Hypothalamus (tissue), 51 donors: ENCODE measurements around the gene TBXA2R.

Experiments used
- DNase-seq, 51 donors: peaks; one replicate each; lab custom pipeline; 2025; lab: John Stamatoyannopoulos, UW

The TBXA2R gene

GRCh38 chr19:3608079-3608641, 1.5 kb upstream of the TBXA2R start:
- no peak for DNase-seq

- DNase-seq, result peak in 1 of 51 donors; percentile 1
Measured at GRCh38 chr19:3607303-3608078, 816 bp upstream of the TBXA2R start.

GRCh38 chr19:3606174-3606689, 443 bp downstream of the TBXA2R start:
- no peak for DNase-seq

- DNase-seq, result no peak
Measured at GRCh38 chr19:3605770-3606169, 905 bp downstream of the TBXA2R start.

GRCh38 chr19:3605361-3605760, 1.3 kb downstream of the TBXA2R start:
- no peak for DNase-seq

- DNase-seq, result no peak
Measured at GRCh38 chr19:3604987-3605343, 1.7 kb downstream of the TBXA2R start.

GRCh38 chr19:3604227-3604986, 2.3 kb downstream of the TBXA2R start:
- DNase-seq, result no peak

GRCh38 chr19:3603121-3603811, 3.4 kb downstream of the TBXA2R start:
- no peak for DNase-seq

GRCh38 chr19:3601021-3601420, 5.7 kb downstream of the TBXA2R start:
- no peak for DNase-seq

GRCh38 chr19:3599776-3600187, 6.9 kb downstream of the TBXA2R start:
- no peak for DNase-seq

GRCh38 chr19:3595521-3596061, 11.1 kb downstream of the TBXA2R start:
- DNase-seq, result no peak

- no peak for DNase-seq
Measured at GRCh38 chr19:3593156-3593555, 13.5 kb downstream of the TBXA2R start.

- DNase-seq, result no peak
Measured at GRCh38 chr19:3591876-3592613, 14.6 kb downstream of the TBXA2R start.

GRCh38 chr19:3590991-3591659, 15.6 kb downstream of the TBXA2R start:
- DNase-seq, result no peak

- no peak for DNase-seq
Measured at GRCh38 chr19:3589949-3590348, 16.7 kb downstream of the TBXA2R start.

GRCh38 chr19:3589439-3589838, 17.2 kb downstream of the TBXA2R start:
- no peak for DNase-seq

- DNase-seq, result no peak
Measured at GRCh38 chr19:3586707-3587346, 19.8 kb downstream of the TBXA2R start.

- no peak for DNase-seq
Measured at GRCh38 chr19:3586127-3586626, 20.5 kb downstream of the TBXA2R start.
